Caco-2 (cell line): ENCODE data around the gene QRFPR. TPM values are rescaled to one million over a fixed set of nuclear protein-coding genes. Genes with fewer than 3 reads are reported as not detected.
"Not testable (repeated sequence)": the region's sequence is repeated elsewhere in the genome, so short reads cannot be mapped to it uniquely, and the experiment has no call there.

Source experiments
- BruUV-seq: library from RNA; stranded (reverse); fragments of 400-500 nt; replicated peaks from 2 replicates; lab custom pipeline; 2021; lab: Mats Ljungman, UMichigan
- CTCF ChIA-PET: fragments of 300-600 bp; sonication (Branson Sonifier 250); formaldehyde crosslinking; loops from one replicate; lab custom pipeline; 2022; ENCODE audit warnings: antibody characterized with exemption; lab: Charles Lee
- POLR2A ChIA-PET: fragments of 300-600 bp; sonication (Branson Sonifier 250); formaldehyde crosslinking; loops from one replicate; lab custom pipeline; 2022; ENCODE audit warnings: antibody characterized with exemption; lab: Charles Lee
- DNase-seq, 2 experiments: peaks; one replicate each; pipeline versions ENCODE4 v3.0.0 to v3.0.0-alpha.2; 2020 to 2022
- H3K27me3 ChIP-seq: replicated peaks from 2 replicates; pipeline ENCODE4 v1.6.0; 2011; ENCODE audit warnings: low read length; ENCODE audit not compliant: control insufficient read depth, insufficient read depth
- H3K36me3 ChIP-seq: 2 replicates; pipeline ENCODE4 v1.5.1; 2011; ENCODE audit warnings: low read length; ENCODE audit not compliant: control insufficient read depth, insufficient read depth
- H3K4me1 ChIP-seq: fragments of 250-450 bp; sonication (Bioruptor Pico); 2 replicates; pipeline ENCODE4 v1.5.1; 2020; ENCODE audit warnings: mild to moderate bottlenecking
- H3K4me3 ChIP-seq: 2 replicates; pipeline ENCODE4 v1.5.1; 2011; ENCODE audit warnings: low read depth, mild to moderate bottlenecking, control low read depth, low read length
- H3K9me3 ChIP-seq: fragments of 250-450 bp; sonication (Bioruptor Pico); 2 replicates; pipeline ENCODE4 v1.5.1; 2020; ENCODE audit warnings: mild to moderate bottlenecking, moderate library complexity
- H3K27ac Mint-ChIP-seq: one replicate; pipeline ENCODE4 v1.8.0; 2022; ENCODE audit warnings: mixed read lengths; ENCODE audit not compliant: unreplicated experiment
- H3K27me3 Mint-ChIP-seq: one replicate; pipeline ENCODE4 v1.8.0; 2022; ENCODE audit warnings: mixed read lengths; ENCODE audit not compliant: insufficient read depth, unreplicated experiment
- H3K36me3 Mint-ChIP-seq: one replicate; pipeline ENCODE4 v1.8.0; 2022; ENCODE audit warnings: mild to moderate bottlenecking, mixed read lengths; ENCODE audit not compliant: insufficient read depth, unreplicated experiment
- H3K4me1 Mint-ChIP-seq: one replicate; pipeline ENCODE4 v1.8.0; 2022; ENCODE audit warnings: low read depth, mixed read lengths; ENCODE audit not compliant: unreplicated experiment
- H3K4me3 Mint-ChIP-seq: one replicate; pipeline ENCODE4 v1.8.0; 2022; ENCODE audit warnings: mild to moderate bottlenecking, moderate library complexity, mixed read lengths; ENCODE audit not compliant: unreplicated experiment
- H3K9me3 Mint-ChIP-seq: one replicate; pipeline ENCODE4 v1.8.0; 2022; ENCODE audit warnings: mixed read lengths; ENCODE audit not compliant: unreplicated experiment
- CTCF ChIP-seq, 2 experiments: fragments of 200-600 bp in 1 of 2; IDR thresholded peaks; 1 replicate in 1 of 2; 2 replicates in 1 of 2; pipeline versions ENCODE4 v1.5.1 to v1.8.0; 2011 to 2022; ENCODE audit warnings: antibody characterized with exemption in 1 of 2, control low read depth in 1 of 2, inconsistent platforms in 1 of 2, low read depth in 1 of 2, low read length in 1 of 2, mild to moderate bottlenecking in 1 of 2, moderate library complexity in 1 of 2; ENCODE audit not compliant: insufficient read depth in 1 of 2, severe bottlenecking in 1 of 2, unreplicated experiment in 1 of 2
- intact Hi-C: fragments of 100-400 bp; cut with micrococcal nuclease; formaldehyde crosslinking; loops from one replicate; pipeline ENCODE4 v1.10.0; 2022; ENCODE audit not compliant: unreplicated experiment
- total RNA-seq: library from RNA; stranded (reverse); gene quantifications from 2 replicates; pipeline ENCODE4 v1.2.3, GENCODE V29; 2022

QRFPR gene
- total RNA-seq, 1 experiment from 2014 or later: not detected

GRCh38 chr4:121316091-121316490, 64.7 kb downstream of the QRFPR start:
- Mint-ChIP-seq H3K27ac (no peak overlapping the region), H3K27me3 (peaks cover 7% of the 10 kb centered on the region), H3K36me3 (no peaks in the 10 kb centered on the region), H3K4me1 (no peaks in the 10 kb centered on the region), H3K9me3 (peaks cover 10% of the 10 kb centered on the region), H3K4me3 (no peak overlapping the region)
- TF ChIP-seq CTCF (IDR thresholded peaks at IDR 0.05; ENCODE audit: insufficient read depth in 1 of 2, low read depth in 1 of 2, low read length in 1 of 2, severe bottlenecking in 1 of 2, unreplicated experiment in 1 of 2): no peak
- ChIA-PET CTCF (no interaction called here), POLR2A (no interaction called here)
- no peak overlapping the region for H3K4me3 ChIP-seq
- no TSS peak for BruUV-seq
- no peaks in the 10 kb centered on the region for H3K36me3 ChIP-seq
- intact Hi-C loops: no loop called here
- no peaks in the 10 kb centered on the region for H3K9me3 ChIP-seq
- H3K4me1 ChIP-seq: no peaks in the 10 kb centered on the region
- H3K27me3 ChIP-seq: no peaks in the 10 kb centered on the region
- no peak for DNase-seq

DNA sequence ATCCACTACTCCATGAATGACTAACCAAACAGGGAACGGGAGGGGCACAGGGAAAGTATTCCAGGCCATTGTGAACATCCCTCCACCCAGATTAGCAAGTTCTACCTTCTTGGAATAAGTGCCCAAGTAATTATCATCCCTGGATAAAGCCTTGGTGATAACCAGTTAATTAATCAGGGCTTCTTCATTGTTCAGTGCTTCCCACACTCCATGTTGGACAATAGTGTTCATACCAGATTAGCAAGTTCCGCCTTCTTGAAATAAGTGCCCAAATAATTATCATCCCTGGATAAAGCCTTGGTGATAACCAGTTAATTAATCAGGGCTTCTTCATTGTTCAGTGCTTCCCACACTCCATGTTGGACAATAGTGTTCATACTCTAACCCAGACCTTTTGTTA, 67.4 kb downstream of the QRFPR start:
- POLR2A ChIA-PET, H3K4me3 Mint-ChIP-seq, H3K9me3 Mint-ChIP-seq, H3K36me3 ChIP-seq, H3K4me3 ChIP-seq, BruUV-seq, H3K27ac Mint-ChIP-seq, H3K4me1 Mint-ChIP-seq, DNase-seq, intact Hi-C loops, H3K4me1 ChIP-seq, H3K9me3 ChIP-seq, CTCF ChIA-PET, H3K27me3 Mint-ChIP-seq, H3K27me3 ChIP-seq, H3K36me3 Mint-ChIP-seq: not testable (repeated sequence)

- POLR2A ChIA-PET: no interaction called here
- Mint-ChIP-seq H3K36me3 (no peaks in the 10 kb centered on the region), H3K27ac (no peak overlapping the region), H3K9me3 (no peaks in the 10 kb centered on the region), H3K4me3 (no peak overlapping the region), H3K27me3 (no peaks in the 10 kb centered on the region), H3K4me1 (peaks cover 18% of the 10 kb centered on the region)
- no peak for TF ChIP-seq CTCF (IDR thresholded peaks at IDR 0.05; ENCODE audit: insufficient read depth in 1 of 2, low read depth in 1 of 2, low read length in 1 of 2, severe bottlenecking in 1 of 2, unreplicated experiment in 1 of 2)
- no peak overlapping the region for H3K4me3 ChIP-seq
- H3K36me3 ChIP-seq: no peaks in the 10 kb centered on the region
- H3K4me1 ChIP-seq: peaks cover 31% of the 10 kb centered on the region
- intact Hi-C loops: loop anchor here (5.0 kb wide), 1 partner anchor 348 kb away; no protein-coding TSS in a partner anchor
- CTCF ChIA-PET: no interaction called here
- no peaks in the 10 kb centered on the region for H3K27me3 ChIP-seq
- BruUV-seq: no TSS peak
- DNase-seq: no peak
- H3K9me3 ChIP-seq: no peaks in the 10 kb centered on the region
These were observed 72.0 kb downstream of the QRFPR start for GRCh38 chr4:121308828-121309227.

DNA sequence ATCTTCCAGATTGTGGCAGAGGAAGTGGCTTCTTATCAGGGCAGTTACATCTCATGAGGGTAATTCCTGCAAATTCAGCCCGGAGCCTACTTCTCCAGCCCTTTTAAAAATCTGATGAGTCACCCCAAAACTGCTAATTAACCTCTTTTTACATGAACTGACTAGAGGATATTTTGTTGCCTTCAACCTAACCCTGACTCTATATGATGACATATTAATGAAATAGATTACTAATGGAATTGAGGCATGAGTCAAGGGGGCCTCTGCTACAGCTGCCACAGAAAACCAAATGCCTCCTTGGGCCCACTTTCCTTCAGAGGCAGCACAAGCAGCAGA, 72.5 kb downstream of the QRFPR start:
- peaks cover 35% of the 10 kb centered on the region for H3K4me1 ChIP-seq
- no peak overlapping the region for H3K4me3 ChIP-seq
- H3K36me3 ChIP-seq: no peaks in the 10 kb centered on the region
- no peaks in the 10 kb centered on the region for H3K9me3 ChIP-seq
- H3K36me3 Mint-ChIP-seq: no peaks in the 10 kb centered on the region
- no peaks in the 10 kb centered on the region for H3K27me3 Mint-ChIP-seq
- H3K27me3 ChIP-seq: no peaks in the 10 kb centered on the region
- ChIA-PET CTCF (interaction anchor here (1.1 to 1.6 kb wide), 3 partner anchors 31 to 56 kb away, joined by 3 to 6 read pairs (median 5); no protein-coding TSS in a partner anchor), POLR2A (no interaction called here)
- H3K9me3 Mint-ChIP-seq: no peaks in the 10 kb centered on the region
- BruUV-seq: no TSS peak
- H3K4me1 Mint-ChIP-seq: peaks cover 20% of the 10 kb centered on the region
- no peak for DNase-seq
- no peak overlapping the region for H3K27ac Mint-ChIP-seq
- no peak for TF ChIP-seq CTCF (IDR thresholded peaks at IDR 0.05; ENCODE audit: insufficient read depth in 1 of 2, low read depth in 1 of 2, low read length in 1 of 2, severe bottlenecking in 1 of 2, unreplicated experiment in 1 of 2)
- intact Hi-C loops: loop anchor here (5.0 kb wide), 1 partner anchor 349 kb away; no protein-coding TSS in a partner anchor
- H3K4me3 Mint-ChIP-seq: no peak overlapping the region
